Fibroblast of peridontal ligament (primary cell): ENCODE data around the gene PTPA.

Experiments used
- DNase-seq: peaks from one replicate; pipeline ENCODE4 v3.0.0-alpha.2; 2010; ENCODE audit errors: extremely low read depth

PTPA gene

DNA sequence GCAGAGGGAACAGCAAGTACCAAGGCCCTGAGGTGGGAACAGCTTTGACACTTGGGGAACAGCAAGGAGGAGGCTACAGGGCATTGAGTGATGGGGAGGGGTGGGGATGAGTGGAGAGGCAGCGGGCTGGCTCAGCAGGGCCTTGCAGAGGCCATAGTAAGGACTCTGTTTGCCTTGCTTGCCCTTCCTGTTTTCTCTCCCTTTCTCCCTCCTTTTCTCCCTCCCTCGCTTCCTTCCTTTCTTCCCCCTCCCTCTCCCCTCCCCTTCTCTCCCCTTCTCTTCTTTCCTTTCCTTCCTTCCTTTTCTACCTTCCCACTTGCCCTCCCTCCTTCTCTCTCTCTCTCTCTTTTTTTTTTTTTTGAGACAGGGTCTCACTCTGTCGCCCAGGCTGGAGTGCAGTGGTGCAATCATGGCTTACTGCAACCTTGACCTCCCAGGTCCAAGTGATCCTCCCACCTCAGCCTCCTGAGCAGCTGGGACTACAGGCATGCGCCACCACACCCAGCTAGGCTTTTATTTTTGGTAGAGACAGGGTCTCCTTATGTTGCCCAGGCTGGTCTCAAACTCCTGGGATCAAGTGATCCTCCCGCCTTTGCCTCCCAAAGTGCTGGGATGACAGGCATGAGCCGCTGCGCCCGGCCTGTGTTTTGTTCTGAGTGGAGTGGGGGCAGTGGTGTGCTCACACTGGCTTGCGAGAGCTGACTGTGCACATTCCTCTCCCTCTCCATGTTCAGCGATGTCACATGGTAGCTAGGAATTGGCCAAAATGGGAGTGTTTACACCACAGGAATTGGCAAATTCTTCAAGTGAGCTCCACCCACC is 49.7 kb downstream of the PTPA start:
- DNase-seq = peak; percentile 73

DNA sequence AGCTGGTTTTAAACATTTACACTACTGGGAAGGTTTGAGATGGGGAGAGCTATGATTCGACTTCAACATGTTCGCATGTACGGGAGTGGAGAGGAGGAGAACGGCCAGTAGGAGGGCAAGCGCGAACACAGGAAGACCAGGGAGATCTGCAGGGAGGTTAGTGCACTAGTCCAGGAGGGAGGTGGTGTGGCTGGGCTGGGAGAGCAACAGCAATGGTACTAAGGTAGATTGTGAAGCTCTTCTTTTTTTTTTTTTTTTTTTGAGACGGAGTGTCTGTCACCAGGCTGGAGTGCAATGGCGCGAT is 50.3 kb downstream of the PTPA start:
- DNase-seq = no peak

- DNase-seq = no peak
Observed at GRCh38 chr9:129162497-129163197, 51.4 kb downstream of the PTPA start.

- DNase-seq = peak; percentile 38
Observed at GRCh38 chr9:129163198-129163670, 52.0 kb downstream of the PTPA start.

- no peak for DNase-seq
Observed at GRCh38 chr9:129163753-129164152, 52.5 kb downstream of the PTPA start.

GRCh38 chr9:129164246-129164930 is 53.2 kb downstream of the PTPA start:
- peak; percentile 23 for DNase-seq

- no peak for DNase-seq
Observed at GRCh38 chr9:129165198-129165597, 54.0 kb downstream of the PTPA start.

DNA sequence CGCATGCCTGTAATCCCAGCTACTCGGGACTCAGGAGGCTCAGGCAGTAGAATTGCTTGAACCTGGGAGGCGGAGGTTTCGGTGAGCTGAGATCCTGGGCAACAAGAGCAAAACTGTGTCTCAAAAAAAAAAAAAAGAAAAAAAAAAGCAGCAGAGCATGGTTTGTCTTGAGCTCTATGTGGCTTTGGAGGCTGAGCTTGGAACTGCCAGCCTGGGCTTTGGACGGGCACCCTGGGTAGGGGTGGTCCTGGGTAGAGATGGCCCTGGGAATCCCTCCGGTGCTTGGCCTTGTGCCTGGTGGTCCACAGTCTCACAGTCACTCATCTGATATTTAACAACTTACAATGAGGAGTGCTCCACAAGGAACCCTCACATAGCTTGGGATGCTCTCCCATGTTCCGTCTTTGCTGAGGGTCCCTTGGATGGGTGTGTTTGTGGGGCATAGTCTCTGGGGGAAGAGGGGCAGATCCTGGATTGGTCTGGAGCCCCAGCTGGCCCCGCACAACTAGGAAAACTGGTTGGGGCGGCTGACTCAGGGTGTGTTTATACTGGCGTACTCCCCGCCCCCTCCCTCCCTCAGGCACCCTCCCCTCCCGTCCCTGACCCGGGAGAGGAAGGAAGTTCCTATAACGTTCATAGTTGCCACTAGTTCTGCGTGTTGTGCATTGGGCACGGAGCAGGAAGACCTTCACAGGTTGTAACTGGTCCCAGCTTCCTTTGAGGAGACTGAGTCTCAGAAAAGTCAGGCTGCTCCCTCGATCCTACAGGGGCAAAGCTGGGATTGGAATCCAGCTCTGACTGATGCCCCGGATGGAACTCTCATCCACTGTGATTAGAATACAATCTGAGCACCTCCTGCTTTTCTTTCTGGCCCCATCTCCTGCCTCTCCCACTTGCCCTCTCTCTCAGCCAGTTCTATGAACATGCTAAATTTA is 55.7 kb downstream of the PTPA start:
- peak; percentile 64 for DNase-seq

DNA sequence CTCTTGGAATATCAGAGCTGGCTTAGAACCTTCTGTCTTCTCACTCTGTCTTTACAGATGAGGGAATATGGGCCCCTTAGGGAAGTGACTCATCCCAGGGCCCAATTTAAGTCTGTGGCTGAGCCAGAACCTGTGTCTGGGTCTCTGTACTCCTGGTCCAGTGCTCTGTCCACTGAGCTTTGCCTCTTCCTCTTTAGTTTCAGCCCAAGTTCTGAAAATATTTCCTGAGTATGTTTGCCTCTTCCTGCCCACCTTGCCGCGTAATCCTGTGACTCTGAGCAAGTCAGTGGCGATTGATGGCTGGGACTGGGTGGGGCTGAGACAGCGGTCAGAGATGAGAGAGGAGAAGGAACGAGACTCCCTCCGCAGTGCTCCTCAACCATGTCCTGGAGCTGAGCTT is 59.0 kb downstream of the PTPA start:
- peak; percentile 45 for DNase-seq

DNA sequence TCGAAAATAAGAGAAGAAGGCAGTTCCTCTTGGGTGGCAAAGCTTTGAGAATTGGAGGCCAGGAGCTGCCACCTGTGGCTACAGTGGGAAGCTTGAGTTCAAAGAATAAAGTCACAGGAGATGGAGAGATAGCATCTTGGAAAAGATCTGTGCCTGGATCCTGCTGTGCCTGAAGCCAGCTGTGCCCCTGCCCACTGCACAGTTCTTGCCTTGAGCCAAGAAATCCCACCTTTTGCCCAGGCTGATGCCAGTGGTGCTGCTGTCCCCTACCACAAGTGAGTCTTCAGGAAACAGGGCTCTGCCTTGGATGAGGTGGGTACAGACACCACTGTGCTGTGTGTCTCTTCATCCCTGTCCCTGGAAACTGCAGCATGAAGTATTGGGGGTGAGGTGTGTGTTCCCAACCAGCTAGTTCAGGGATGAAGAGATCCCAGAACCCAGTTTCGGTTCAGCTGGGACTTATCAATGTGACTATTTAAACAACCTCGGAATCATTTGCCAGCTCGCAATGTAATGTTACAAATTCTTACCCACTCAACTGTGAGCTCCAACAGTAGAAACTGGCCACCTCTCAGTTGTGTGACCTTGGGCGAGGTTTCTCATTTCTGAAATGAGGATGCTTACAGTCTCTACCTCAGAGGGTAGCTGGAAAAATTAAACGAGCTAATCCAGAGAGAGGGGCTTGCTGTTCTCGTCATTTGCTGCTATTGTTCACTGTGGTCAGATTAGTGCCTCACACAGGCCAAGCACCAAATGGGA is 61.0 kb downstream of the PTPA start:
- peak; percentile 3 for DNase-seq

- peak; percentile 11 for DNase-seq
Observed at GRCh38 chr9:129172816-129173215, 61.6 kb downstream of the PTPA start.

DNA sequence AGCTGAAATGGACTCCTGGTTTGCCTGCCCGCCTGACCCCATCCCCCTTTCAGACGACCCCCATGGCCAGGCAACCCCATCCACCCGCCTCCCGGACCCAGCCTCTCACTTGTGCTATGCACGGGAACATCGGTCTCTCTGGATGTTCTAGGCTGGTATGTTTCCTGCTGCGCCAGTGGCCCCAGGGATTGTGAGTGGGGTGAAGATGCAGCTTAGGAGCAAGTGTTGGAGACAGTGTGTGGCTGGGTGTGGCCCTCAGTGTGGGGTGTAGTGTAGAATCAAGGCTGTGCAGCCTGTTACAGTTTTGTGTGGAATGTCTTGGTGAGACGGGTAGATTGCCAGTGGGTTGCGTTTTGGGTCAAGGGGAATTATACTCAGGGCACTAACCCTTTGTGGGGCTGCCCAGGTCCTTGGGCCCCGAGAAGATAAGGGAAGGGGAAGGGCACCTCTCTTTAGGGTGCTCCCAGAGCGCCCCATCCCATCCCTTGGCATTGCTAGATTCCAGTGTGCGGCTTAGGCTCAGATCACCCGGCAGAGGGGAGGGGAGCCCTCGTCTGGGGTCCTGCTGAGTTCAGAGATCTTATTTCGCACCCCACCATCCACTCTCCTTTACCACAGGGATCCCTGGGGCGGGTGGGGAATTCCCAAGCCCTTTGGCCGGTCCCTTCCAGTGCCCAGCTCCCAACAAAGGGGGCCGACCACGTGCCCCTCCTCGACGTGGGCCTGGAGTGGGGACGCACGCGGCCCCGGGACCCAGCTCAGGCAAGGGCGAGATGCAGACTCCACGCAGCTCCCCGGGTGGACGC is 62.3 kb downstream of the PTPA start:
- DNase-seq = peak; percentile 22

GRCh38 chr9:129174102-129174723 is 63.0 kb downstream of the PTPA start:
- peak; percentile 94 for DNase-seq

GRCh38 chr9:129174724-129175514 is 63.7 kb downstream of the PTPA start:
- peak; percentile 92 for DNase-seq

GRCh38 chr9:129175515-129175824 is 64.3 kb downstream of the PTPA start:
- DNase-seq = no peak

- DNase-seq = peak; percentile 89
Observed at GRCh38 chr9:129175825-129176633, 64.8 kb downstream of the PTPA start.

DNA sequence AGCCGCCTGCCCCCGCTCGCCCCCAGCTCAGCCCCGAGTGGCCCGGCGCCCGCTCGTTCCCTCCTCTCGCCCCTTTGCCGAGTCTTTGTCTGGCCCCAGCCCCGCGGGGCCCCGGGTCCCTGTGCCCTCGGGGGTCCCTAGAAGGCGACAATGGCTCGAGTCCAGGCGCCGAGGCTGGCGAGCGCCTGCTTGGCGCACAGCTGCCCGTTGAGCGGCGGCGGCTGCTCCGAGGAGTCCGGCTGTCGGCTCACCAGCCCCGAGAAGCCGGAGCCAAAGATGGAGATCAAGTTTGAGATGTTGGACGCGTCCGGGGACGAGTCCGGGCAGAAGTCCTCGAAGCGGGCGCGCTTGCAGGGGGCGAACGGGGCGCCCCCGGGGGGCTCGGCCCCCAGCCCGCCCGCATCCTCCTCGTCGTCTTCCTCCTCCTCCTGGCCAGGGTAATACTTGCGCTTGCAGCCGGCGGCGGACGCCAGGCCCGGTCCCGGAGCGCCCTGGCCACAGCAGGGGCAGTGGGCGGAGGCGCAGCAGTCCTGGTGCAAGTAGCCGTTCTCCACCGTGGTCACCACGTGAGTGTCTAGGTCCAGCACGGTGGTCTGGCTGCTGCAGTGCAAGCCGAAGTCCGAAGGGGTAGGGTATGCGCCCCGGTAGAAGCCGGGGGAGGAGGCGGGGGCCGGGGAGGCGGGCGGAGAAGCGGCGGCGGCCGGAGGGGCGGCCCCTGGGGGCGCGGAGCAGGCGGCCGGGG is 65.7 kb downstream of the PTPA start:
- DNase-seq = no peak
